Fibroblast of pulmonary artery (primary cell): ENCODE results near the gene SS18L1.

ENCODE experiments used
- DNase-seq: peaks from one replicate; pipeline ENCODE4 v3.0.0-alpha.2; 2010; ENCODE audit warnings: low read depth
- H3K4me3 ChIP-seq: replicated peaks from 2 replicates; pipeline ENCODE4 v1.5.1; 2011; ENCODE audit warnings: low read depth, mild to moderate bottlenecking, control low read depth, low read length, moderate library complexity
- TF ChIP-seq, protein P1 (sequence below): IDR thresholded peaks from 2 replicates; pipeline ENCODE4 v1.5.1; 2011; ENCODE audit warnings: mild to moderate bottlenecking, control low read depth, low read length, inconsistent platforms; ENCODE audit errors: missing control alignments

SS18L1 gene

DNA sequence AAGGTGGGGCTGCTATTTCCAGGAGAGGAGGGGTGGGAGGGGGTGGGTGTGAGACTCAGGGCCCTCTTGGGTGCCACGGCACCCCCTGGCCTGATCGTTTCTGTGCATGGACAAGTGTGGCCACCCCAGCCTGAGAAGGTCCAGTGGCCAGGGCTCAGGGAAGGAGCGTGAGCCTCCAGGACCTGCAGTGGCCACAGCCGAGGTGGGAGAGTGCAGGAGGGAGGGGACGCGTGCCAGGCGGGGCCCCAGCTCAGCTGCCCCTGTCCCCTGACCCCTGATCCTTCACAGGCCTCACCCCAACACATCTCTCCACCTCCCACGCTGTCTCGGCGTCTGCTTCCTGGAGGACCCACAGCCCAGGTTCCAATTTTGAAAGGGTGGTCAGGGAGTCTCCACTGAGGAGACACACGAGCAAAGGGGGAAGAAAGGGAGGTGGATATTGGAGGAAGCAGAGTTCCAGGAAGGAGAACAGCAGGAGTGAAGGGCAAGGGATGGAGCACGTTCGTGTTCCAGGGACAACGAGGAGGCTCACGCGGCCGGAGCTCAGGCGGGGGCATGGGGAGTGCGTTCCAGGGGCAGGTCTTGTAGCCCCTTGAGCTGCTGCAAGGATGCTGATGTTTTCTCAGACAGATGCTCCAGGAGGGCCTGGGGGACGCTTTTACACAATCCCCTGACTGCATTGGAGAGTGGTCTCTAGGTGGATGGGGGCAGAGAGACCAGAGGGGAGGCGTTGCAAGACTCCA, 80.7 kb downstream of the SS18L1 start:
- H3K4me3 ChIP-seq, result no peak overlapping the region
- TF ChIP-seq, protein P1, sequence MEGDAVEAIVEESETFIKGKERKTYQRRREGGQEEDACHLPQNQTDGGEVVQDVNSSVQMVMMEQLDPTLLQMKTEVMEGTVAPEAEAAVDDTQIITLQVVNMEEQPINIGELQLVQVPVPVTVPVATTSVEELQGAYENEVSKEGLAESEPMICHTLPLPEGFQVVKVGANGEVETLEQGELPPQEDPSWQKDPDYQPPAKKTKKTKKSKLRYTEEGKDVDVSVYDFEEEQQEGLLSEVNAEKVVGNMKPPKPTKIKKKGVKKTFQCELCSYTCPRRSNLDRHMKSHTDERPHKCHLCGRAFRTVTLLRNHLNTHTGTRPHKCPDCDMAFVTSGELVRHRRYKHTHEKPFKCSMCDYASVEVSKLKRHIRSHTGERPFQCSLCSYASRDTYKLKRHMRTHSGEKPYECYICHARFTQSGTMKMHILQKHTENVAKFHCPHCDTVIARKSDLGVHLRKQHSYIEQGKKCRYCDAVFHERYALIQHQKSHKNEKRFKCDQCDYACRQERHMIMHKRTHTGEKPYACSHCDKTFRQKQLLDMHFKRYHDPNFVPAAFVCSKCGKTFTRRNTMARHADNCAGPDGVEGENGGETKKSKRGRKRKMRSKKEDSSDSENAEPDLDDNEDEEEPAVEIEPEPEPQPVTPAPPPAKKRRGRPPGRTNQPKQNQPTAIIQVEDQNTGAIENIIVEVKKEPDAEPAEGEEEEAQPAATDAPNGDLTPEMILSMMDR, result no peak

DNA sequence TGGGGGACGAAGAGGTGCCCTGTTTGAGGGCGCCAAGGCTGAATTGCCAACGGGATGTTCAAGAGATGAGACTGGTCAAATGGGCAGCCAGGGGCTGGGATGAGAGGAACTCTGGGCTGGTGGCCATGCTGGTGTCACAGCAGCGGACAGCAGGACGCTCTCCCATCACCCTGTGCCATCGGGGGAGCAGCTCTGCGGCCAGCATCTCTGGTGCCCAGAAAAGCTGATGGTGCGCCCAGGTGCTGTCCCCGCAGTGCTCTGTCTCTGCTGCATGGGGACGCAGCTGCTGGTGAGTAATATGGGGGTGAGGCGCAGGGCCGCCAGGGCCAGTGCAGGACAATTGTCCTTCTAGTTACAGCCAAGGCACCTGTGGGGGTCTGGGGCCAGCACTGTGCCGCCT, 81.5 kb downstream of the SS18L1 start:
- DNase-seq, result no peak
- TF ChIP-seq, protein P1, result no peak
- no peak overlapping the region for H3K4me3 ChIP-seq

More for the DNA sequence above, 80.7 kb downstream of the SS18L1 start:
- no peak for DNase-seq

DNA sequence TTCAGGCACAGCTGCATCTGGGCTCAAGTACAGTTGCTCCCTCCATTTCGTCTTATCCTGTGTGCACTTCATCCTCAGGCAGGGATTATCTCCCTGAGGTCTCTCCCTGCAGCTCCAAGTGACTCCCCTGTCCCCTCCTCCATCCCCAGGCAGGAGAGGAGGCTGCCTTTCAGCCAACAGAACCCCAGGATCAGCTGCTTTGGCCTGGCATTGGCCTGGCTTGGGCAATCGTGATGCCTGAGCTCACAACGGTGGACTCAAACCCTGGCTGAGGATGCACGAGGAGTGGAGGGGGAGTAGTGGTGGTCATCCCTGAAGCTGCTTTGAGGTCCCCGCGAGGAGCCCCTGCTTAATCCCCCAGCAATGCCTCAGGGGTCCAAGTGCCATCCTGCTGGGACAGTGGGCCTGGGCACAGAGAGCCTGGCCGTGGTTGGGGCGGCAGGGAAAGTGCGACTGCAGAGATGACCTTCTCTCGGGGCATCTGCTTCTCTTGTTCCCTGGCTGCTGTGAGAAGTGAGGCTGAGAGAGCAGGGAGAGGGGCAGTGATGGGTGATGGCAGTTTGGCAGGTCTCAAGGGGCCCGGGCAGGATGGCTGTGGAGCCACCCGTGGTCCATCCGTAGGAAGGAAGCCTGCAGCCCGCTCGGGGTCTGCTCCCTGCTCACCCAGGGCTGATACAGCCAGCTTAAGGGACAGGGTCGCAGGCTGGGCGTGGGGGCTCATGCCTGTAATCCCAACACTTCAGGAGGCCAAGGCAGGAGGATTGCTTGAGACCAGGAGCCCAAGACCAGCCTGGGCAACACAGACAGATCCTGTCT, 82.5 kb downstream of the SS18L1 start:
- TF ChIP-seq, protein P1, result no peak
- DNase-seq, result no peak
- H3K4me3 ChIP-seq, result no peak overlapping the region

DNA sequence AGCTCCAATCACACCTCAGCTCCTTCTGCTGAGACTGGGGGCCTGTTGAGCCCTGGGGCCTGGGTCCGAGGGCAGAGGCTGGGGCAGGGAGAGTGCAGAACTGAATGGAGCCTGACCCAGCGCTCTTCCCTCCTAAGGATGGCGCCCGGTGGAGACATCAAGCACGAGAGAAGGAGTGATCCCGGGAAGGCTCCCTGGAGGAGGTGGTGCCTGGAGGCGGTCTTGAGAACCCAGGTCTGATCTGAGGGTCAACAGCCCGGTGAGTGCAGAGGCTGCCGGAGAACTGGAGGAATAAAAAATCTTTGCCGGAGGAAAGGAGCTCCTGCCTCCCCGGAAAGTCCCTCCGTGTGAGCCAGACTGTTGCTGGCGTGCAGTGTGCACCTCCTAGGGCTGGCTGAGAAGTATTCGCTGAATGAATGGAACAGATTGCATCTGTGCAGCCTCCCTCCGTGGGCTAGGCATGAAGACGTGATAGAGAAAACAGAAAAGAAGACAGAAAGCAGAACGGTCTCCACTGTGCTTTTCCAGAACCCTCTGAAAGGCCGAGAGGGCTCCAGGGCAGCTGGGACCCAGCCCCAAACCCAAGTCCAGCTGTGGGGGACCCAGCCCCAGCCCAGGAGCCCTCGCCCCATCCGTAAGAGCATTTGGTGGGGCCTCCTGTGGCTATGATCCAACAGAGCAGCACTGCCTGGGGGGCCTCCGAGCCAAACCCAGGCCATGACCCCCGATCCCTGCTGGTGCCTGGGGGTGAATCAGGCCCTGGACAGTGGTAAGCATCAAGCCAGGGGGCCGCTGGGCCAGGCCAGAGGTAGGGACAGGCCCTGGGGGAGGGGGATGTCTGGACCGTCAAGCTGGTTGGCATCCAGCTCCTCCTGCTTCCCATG, 83.4 kb downstream of the SS18L1 start:
- TF ChIP-seq, protein P1, result no peak
- DNase-seq, result no peak
- no peak overlapping the region for H3K4me3 ChIP-seq

DNA sequence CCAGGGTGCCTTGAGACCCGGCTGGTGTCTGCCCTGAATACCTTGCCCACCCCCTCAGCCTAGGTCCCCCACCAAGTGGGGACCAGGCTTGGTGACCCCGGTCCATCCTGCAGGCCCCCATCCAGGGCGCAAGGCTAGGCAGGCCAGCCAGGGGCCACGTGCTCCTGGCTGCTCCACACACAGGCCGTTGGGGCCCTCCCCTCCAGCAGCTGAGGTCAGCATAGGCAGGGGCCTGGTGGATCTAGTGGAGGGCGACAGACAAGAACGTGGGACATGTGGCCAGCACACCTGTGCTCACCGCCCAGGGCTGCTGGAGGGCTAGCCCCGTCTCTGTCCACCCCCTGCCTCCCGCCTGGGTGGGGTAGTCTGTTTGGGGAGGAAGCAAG, 84.0 kb downstream of the SS18L1 start:
- TF ChIP-seq, protein P1, result no peak
- no peak overlapping the region for H3K4me3 ChIP-seq
- no peak for DNase-seq

DNA sequence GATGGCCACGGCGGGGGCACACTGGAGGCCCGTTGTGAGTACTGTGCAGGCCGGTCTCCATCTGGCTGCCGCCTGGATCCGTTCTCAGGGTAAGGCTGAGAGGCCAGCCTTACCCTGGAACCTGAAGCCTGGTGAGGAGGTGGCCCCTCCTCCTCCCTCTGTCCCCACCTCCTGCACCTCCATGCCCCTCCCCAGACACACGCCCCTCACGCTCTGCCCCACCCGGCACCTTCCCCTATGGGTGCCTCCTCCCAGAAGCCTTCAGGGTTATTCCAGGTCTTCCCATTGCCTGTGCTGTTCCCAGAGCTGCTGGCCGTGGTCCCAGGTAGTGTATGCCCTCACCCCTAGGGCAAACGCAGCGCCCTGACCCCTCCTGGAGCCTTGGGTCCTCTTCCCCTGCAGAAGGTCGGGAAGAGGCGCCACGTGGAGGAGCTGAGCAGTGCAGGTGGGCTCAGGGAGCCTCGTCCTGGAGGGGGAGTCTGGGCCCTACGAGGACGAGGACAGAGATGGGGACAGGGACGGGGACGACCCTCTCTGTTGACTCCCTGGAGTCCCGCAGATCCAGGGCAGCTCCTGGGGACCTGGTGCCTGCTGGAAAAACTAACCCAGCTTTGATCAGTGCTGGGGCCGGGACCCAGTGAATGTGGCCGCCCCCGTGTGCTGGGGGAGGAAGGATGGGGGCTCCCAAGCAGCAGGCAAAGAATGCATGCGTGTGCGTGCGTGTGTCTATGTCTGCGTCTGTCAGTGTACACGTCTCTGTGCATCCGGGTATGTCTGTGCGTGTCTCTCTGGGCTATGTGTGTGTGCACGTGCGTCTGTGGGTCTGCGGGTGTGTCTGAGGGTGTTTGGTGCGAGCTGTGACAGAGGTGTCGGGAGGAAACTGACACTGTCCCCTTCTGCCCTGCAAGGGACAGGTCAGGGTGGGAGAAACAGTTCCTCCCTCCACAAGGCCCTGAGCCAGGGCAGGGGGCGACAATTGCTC, 84.7 kb downstream of the SS18L1 start:
- DNase-seq, result no peak
- no peak overlapping the region for H3K4me3 ChIP-seq
- TF ChIP-seq, protein P1, result no peak
